Testis (tissue), 2 donors: ENCODE measurements around the gene NFIL3.

Source experiments
- CTCF ChIP-seq, 3 experiments: fragments of 450-650 bp in 2 of 3; fragments of 200-600 bp in 1 of 3; sonication (generic) in 1 of 3; IDR thresholded peaks; one replicate each; pipeline ENCODE4 v1.5.1; 2016 to 2019; ENCODE audit warnings: antibody characterized with exemption in 3 of 3, mild to moderate bottlenecking in 2 of 3, moderate library complexity in 1 of 3
- POLR2A ChIP-seq: fragments of 450-650 bp; IDR thresholded peaks from one replicate; pipeline ENCODE4 v1.6.1; 2017; ENCODE audit warnings: antibody characterized with exemption, mild to moderate bottlenecking, moderate library complexity

- no peak for TF ChIP-seq CTCF (IDR thresholded peaks at IDR 0.05)
- TF ChIP-seq POLR2A: no peak
Measured at GRCh38 chr9:91429501-91429900, 5.9 kb upstream of the NFIL3 start.
